Neural cell (in vitro differentiated cells): ENCODE measurements around the gene SETBP1. TPM values are rescaled to one million over a fixed set of nuclear protein-coding genes. Genes with fewer than 3 reads are reported as not detected.

Source experiments
- H2AFZ ChIP-seq: fragments of 200-600, 300-800 bp; sonication (generic), shearing (Covaris generic); 2 replicates; pipeline ENCODE4 v1.6.0; 2014; ENCODE audit warnings: low read depth, mild to moderate bottlenecking, antibody characterized with exemption, low read length, moderate library complexity
- H3F3A ChIP-seq: fragments of 200-600 bp; shearing (Covaris generic); 2 replicates; pipeline ENCODE4 v1.6.1; 2016; ENCODE audit warnings: mild to moderate bottlenecking, moderate library complexity, mixed read lengths, antibody characterized with exemption, low read length; ENCODE audit not compliant: insufficient read depth, poor library complexity, severe bottlenecking
- H3K27ac ChIP-seq: fragments of 200-600, 300-800 bp; sonication (generic), shearing (Covaris generic); 2 replicates; pipeline ENCODE4 v1.5.1; 2014; ENCODE audit warnings: mild to moderate bottlenecking, low read length, moderate library complexity
- H3K27me3 ChIP-seq: fragments of 300-800, 200-600 bp; sonication (generic), shearing (Covaris generic); 2 replicates; pipeline ENCODE4 v1.6.0; 2014; ENCODE audit warnings: mild to moderate bottlenecking, low read depth, low read length, moderate library complexity; ENCODE audit not compliant: insufficient read depth
- H3K36me3 ChIP-seq: fragments of 300-800, 200-600 bp; sonication (generic), shearing (Covaris generic); 2 replicates; pipeline ENCODE4 v1.5.1; 2014; ENCODE audit warnings: mild to moderate bottlenecking, antibody characterized with exemption, low read length, moderate library complexity; ENCODE audit not compliant: insufficient read depth
- H3K4me2 ChIP-seq: fragments of 300-800, 200-600 bp; sonication (generic), shearing (Covaris generic); 2 replicates; pipeline ENCODE4 v1.6.0; 2014; ENCODE audit warnings: mild to moderate bottlenecking, low read length
- H3K4me3 ChIP-seq: fragments of 300-800, 200-600 bp; sonication (generic), shearing (Covaris generic); 2 replicates; pipeline ENCODE4 v1.5.1; 2014; ENCODE audit warnings: mild to moderate bottlenecking, low read length, moderate library complexity
- H3K79me2 ChIP-seq: fragments of 200-600 bp; shearing (Covaris generic); replicated peaks from 2 replicates; pipeline ENCODE4 v1.6.0; 2014; ENCODE audit warnings: mild to moderate bottlenecking, low read length, moderate library complexity; ENCODE audit not compliant: insufficient read depth
- H3K9ac ChIP-seq: fragments of 300-800, 200-600 bp; sonication (generic), shearing (Covaris generic); 2 replicates; pipeline ENCODE4 v1.6.1; 2016; ENCODE audit warnings: mild to moderate bottlenecking, low read length, mixed read lengths
- H3K9me2 ChIP-seq: fragments of 200-600 bp; shearing (Covaris generic); 2 replicates; pipeline ENCODE4 v1.6.1; 2016; ENCODE audit warnings: mild to moderate bottlenecking, low read length, mixed read lengths; ENCODE audit not compliant: insufficient read depth
- H3K9me3 ChIP-seq: fragments of 200-600, 300-800 bp; sonication (generic), shearing (Covaris generic); 2 replicates; pipeline ENCODE4 v1.6.1; 2016; ENCODE audit warnings: mild to moderate bottlenecking, mixed run types, low read length, moderate library complexity, mixed read lengths
- H4K20me1 ChIP-seq: fragments of 200-600 bp; shearing (Covaris generic); 2 replicates; pipeline ENCODE4 v1.6.1; 2016; ENCODE audit warnings: mild to moderate bottlenecking, mixed run types; ENCODE audit not compliant: insufficient read depth
- EP300 ChIP-seq: fragments of 450-650 bp; conservative IDR thresholded peaks from 2 replicates; pipeline ENCODE4 v1.6.1; 2014; ENCODE audit warnings: antibody characterized with exemption, mild to moderate bottlenecking, moderate library complexity; ENCODE audit not compliant: poor library complexity, severe bottlenecking
- EZH2 ChIP-seq: fragments of 200-600, 300-800 bp; shearing (Covaris generic), sonication (generic); IDR thresholded peaks from 2 replicates; pipeline ENCODE4 v1.6.1; 2014; ENCODE audit warnings: antibody characterized with exemption, low read length, borderline replicate concordance, mild to moderate bottlenecking; ENCODE audit not compliant: insufficient read depth, poor library complexity, severe bottlenecking
- MXI1 ChIP-seq: fragments of 450-650 bp; conservative IDR thresholded peaks from 2 replicates; pipeline ENCODE4 v1.6.1; 2014; ENCODE audit warnings: antibody characterized with exemption, mild to moderate bottlenecking; ENCODE audit not compliant: poor library complexity, severe bottlenecking
- POLR2AphosphoS5 ChIP-seq: IDR thresholded peaks from 2 replicates; pipeline ENCODE4 v1.6.1; 2012
- RAD21 ChIP-seq: fragments of 450-650 bp; conservative IDR thresholded peaks from 2 replicates; pipeline ENCODE4 v1.6.1; 2014; ENCODE audit warnings: antibody characterized with exemption, mild to moderate bottlenecking, moderate library complexity
- SMC3 ChIP-seq: fragments of 450-650 bp; conservative IDR thresholded peaks from 2 replicates; pipeline ENCODE4 v1.6.1; 2014; ENCODE audit warnings: antibody characterized with exemption, mild to moderate bottlenecking, moderate library complexity; ENCODE audit not compliant: poor library complexity
- TAF1 ChIP-seq: IDR thresholded peaks from 2 replicates; pipeline ENCODE4 v1.6.1; 2012; ENCODE audit warnings: low read depth
- polyA plus RNA-seq: library from polyadenylated mRNA; depleted of rRNA; stranded (reverse); fragments of >200 nt; gene quantifications from 2 replicates; pipeline ENCODE4 v1.2.3, GENCODE V29; 2014
- TF ChIP-seq, protein P1 (sequence below): IDR thresholded peaks from 2 replicates; pipeline ENCODE4 v1.6.1; 2012; ENCODE audit warnings: borderline replicate concordance
- TF ChIP-seq, protein P2 (sequence below): fragments of 450-650 bp; IDR thresholded peaks from 2 replicates; pipeline ENCODE4 v1.5.1; 2014; ENCODE audit warnings: antibody characterized with exemption, mild to moderate bottlenecking, moderate library complexity; ENCODE audit not compliant: poor library complexity, severe bottlenecking

SETBP1 gene
- polyA plus RNA-seq, 1 donor from 2014 or later, result 13.7 TPM

DNA sequence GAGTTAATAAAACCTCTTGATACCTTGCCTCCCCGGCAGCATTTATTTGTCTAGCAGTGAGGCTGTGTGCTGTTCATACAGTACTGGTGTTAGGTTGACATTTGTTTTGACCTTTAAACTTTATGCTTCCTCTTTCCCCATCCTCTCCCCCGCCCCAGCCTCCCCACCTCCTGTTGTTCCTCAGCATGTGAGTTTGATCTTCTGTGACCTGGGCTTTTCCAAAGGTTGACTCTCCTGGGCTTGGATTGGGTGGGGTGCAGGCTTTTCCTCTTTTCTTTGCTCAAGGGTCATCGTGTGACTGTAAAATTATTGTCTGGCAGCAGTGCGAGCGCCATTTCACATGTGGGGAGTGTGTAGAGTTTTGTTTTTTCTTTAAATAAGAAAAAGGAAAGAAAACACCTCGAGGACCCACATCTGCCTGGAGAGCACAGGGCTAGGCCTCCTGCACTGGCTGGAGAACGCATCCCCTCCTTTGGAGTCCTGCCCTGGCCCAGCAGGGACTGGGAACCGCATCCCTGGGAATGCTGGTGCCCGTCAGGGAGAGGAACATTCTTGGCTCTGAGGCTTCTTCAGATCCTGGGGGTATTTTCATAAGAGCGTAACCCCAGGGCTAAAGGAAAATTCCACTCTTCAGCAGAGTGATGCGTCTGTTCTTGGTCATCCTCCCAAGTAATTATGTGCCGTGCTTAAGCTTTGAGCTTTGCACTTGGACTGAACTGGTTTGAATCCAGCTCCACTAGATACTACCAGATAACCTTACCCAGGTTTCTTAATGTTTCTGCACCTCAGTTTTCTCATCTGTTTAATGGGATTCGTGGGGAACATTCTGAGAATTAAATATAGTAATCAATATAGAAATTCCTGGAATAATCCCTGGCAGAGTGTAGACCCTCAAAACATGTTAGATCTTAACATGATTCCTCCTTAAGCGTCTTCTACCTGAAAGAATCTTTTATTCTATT is 91.5 kb downstream of the SETBP1 start:
- Histone ChIP-seq H3K9me3 (no peaks in the 10 kb centered on the region), H3K27ac (no peak overlapping the region), H3K79me2 (peaks cover 42% of the 10 kb centered on the region), H3K36me3 (no peaks in the 10 kb centered on the region), H3K9me2 (no peaks in the 10 kb centered on the region), H3K9ac (no peak overlapping the region), H3K4me2 (no peak overlapping the region), H3K27me3 (no peaks in the 10 kb centered on the region), H3K4me3 (no peak overlapping the region), H3F3A (no peaks in the 10 kb centered on the region), H4K20me1 (no peaks in the 10 kb centered on the region), H2AFZ (no peak overlapping the region)
- no peak for TF ChIP-seq MXI1
- TF ChIP-seq, protein P1, sequence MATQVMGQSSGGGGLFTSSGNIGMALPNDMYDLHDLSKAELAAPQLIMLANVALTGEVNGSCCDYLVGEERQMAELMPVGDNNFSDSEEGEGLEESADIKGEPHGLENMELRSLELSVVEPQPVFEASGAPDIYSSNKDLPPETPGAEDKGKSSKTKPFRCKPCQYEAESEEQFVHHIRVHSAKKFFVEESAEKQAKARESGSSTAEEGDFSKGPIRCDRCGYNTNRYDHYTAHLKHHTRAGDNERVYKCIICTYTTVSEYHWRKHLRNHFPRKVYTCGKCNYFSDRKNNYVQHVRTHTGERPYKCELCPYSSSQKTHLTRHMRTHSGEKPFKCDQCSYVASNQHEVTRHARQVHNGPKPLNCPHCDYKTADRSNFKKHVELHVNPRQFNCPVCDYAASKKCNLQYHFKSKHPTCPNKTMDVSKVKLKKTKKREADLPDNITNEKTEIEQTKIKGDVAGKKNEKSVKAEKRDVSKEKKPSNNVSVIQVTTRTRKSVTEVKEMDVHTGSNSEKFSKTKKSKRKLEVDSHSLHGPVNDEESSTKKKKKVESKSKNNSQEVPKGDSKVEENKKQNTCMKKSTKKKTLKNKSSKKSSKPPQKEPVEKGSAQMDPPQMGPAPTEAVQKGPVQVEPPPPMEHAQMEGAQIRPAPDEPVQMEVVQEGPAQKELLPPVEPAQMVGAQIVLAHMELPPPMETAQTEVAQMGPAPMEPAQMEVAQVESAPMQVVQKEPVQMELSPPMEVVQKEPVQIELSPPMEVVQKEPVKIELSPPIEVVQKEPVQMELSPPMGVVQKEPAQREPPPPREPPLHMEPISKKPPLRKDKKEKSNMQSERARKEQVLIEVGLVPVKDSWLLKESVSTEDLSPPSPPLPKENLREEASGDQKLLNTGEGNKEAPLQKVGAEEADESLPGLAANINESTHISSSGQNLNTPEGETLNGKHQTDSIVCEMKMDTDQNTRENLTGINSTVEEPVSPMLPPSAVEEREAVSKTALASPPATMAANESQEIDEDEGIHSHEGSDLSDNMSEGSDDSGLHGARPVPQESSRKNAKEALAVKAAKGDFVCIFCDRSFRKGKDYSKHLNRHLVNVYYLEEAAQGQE, result no peak
- no peak for TF ChIP-seq RAD21
- TF ChIP-seq, protein P2, sequence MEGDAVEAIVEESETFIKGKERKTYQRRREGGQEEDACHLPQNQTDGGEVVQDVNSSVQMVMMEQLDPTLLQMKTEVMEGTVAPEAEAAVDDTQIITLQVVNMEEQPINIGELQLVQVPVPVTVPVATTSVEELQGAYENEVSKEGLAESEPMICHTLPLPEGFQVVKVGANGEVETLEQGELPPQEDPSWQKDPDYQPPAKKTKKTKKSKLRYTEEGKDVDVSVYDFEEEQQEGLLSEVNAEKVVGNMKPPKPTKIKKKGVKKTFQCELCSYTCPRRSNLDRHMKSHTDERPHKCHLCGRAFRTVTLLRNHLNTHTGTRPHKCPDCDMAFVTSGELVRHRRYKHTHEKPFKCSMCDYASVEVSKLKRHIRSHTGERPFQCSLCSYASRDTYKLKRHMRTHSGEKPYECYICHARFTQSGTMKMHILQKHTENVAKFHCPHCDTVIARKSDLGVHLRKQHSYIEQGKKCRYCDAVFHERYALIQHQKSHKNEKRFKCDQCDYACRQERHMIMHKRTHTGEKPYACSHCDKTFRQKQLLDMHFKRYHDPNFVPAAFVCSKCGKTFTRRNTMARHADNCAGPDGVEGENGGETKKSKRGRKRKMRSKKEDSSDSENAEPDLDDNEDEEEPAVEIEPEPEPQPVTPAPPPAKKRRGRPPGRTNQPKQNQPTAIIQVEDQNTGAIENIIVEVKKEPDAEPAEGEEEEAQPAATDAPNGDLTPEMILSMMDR, result no peak
- TF ChIP-seq TAF1, result no peak
- no peak for TF ChIP-seq EP300
- TF ChIP-seq SMC3, result no peak
- no peak for TF ChIP-seq POLR2AphosphoS5
- TF ChIP-seq EZH2, result no peak

DNA sequence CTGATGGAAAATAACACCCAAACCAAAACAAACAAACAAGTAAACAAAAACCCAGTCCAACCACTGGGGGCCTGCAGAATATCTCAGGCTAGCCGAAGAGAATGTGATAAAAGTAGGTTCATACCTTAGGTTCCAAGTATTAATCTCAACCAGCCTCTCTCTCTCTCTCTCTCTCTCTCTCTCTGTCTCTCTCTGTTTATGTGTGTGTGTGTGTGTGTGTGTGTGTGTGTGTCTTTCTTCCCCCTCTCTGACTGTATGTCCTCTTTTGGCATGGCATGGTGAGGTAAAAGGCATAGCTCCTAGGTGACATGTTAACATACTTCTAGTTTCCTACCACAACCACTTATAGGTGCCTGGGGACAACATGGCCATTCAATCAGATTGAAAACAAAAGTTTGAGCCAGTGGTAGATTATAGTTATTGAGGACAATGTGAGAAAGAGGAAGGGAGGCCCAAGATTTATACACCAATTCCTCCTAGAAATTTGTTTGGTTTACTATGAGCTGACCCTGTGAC is 93.0 kb downstream of the SETBP1 start:
- no peaks in the 10 kb centered on the region for H3K36me3 ChIP-seq
- no peaks in the 10 kb centered on the region for H3K9me2 ChIP-seq
- H3K4me3 ChIP-seq, result no peak overlapping the region
- H3K9me3 ChIP-seq, result no peaks in the 10 kb centered on the region
- H3K27me3 ChIP-seq, result no peaks in the 10 kb centered on the region
- no peak overlapping the region for H3K9ac ChIP-seq
- H3K4me2 ChIP-seq, result no peak overlapping the region
- TF ChIP-seq SMC3 (no peak), TAF1 (no peak), EP300 (no peak), MXI1 (no peak), RAD21 (no peak), POLR2AphosphoS5 (no peak), EZH2 (no peak)
- TF ChIP-seq, protein P2, result no peak
- TF ChIP-seq, protein P1, result no peak
- no peaks in the 10 kb centered on the region for H4K20me1 ChIP-seq
- peaks cover 46% of the 10 kb centered on the region for H3K79me2 ChIP-seq
- no peak overlapping the region for H2AFZ ChIP-seq
- H3F3A ChIP-seq, result no peaks in the 10 kb centered on the region
- no peak overlapping the region for H3K27ac ChIP-seq
